Measurements from ENCODE around the gene PLD2.

The PLD2 gene

DNA sequence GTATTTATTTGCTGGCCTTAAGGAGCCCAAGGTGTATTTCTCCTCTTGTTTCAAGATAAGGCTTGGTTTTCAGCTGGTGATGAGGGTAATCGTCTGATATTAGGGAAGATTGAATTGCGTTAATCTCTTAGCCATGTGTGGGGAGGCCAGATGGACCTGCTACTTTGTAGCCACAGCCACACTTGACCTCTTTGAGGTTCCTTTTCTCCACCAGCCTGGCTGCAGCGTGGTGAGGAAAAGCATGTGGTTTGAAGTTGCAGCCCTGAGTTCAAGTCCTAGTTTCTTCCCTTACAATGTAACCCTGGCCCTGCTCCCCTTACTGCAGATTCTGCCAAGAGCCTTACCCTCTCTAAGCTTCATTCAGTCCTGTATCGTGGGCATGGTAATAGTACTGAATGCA, 29.3 kb downstream of the PLD2 start:
- H4K91ac ChIP-seq (ENCODE audit: low read length): no peak overlapping the region
- no peak overlapping the region for H2AFZ ChIP-seq (ENCODE audit: low read depth, low read length)
- no peak overlapping the region for H2BK15ac ChIP-seq (ENCODE audit: low read depth, poor library complexity, severe bottlenecking)
- H2BK5ac ChIP-seq (ENCODE audit: low read depth, low read length, poor library complexity, severe bottlenecking): no peak overlapping the region
- H3K23ac ChIP-seq (ENCODE audit: low read length in 2 of 2): no peak overlapping the region
- peaks cover 12% of the 10 kb centered on the region for H3K4me1 ChIP-seq (ENCODE audit: control insufficient read depth, insufficient read depth, low read depth, low read length)
- H3K9ac ChIP-seq (ENCODE audit: low read length): no peak overlapping the region
- no peak overlapping the region for H3K4ac ChIP-seq (ENCODE audit: low read depth in 1 of 2, low read length in 2 of 2)
- no peak overlapping the region for H3K4me3 ChIP-seq (ENCODE audit: insufficient read depth in 1 of 2, low read depth in 1 of 2, low read length in 2 of 2)
- no peak overlapping the region for H3K4me2 ChIP-seq (ENCODE audit: low read length, poor library complexity, severe bottlenecking)
- no peaks in the 10 kb centered on the region for H3K27me3 ChIP-seq (ENCODE audit: control insufficient read depth in 1 of 2, insufficient read depth in 1 of 2, low read length in 2 of 2)
- DNase-seq: no peak
- H3K14ac ChIP-seq (ENCODE audit: low read length in 2 of 2): no peak overlapping the region
- H3K27ac ChIP-seq (ENCODE audit: low read length, poor library complexity, severe bottlenecking): no peak overlapping the region
- no peak overlapping the region for H2AK5ac ChIP-seq (ENCODE audit: low read length, severe bottlenecking)
- no peak overlapping the region for H3K18ac ChIP-seq (ENCODE audit: low read depth in 1 of 2, low read length in 2 of 2)
- H3K9me3 ChIP-seq (ENCODE audit: control insufficient read depth, low read length): no peaks in the 10 kb centered on the region
- whole genome bisulfite sequencing: 95% methylated on average over 4 of the region's 4 CpGs
- no peak overlapping the region for H4K8ac ChIP-seq (ENCODE audit: low read length)
- peaks cover 7% of the 10 kb centered on the region for H3K79me1 ChIP-seq (replicated peaks; ENCODE audit: low read length, poor library complexity, severe bottlenecking)
- H2BK120ac ChIP-seq (ENCODE audit: low read depth, low read length): no peak overlapping the region
- peaks cover 0 to 4% of the 10 kb centered on the region in 2 experiments for H3K36me3 ChIP-seq (ENCODE audit: control insufficient read depth in 1 of 2, insufficient read depth in 2 of 2, low read depth in 1 of 2, low read length in 2 of 2)
- H2BK12ac ChIP-seq (ENCODE audit: low read length in 2 of 2): no peak overlapping the region

DNA sequence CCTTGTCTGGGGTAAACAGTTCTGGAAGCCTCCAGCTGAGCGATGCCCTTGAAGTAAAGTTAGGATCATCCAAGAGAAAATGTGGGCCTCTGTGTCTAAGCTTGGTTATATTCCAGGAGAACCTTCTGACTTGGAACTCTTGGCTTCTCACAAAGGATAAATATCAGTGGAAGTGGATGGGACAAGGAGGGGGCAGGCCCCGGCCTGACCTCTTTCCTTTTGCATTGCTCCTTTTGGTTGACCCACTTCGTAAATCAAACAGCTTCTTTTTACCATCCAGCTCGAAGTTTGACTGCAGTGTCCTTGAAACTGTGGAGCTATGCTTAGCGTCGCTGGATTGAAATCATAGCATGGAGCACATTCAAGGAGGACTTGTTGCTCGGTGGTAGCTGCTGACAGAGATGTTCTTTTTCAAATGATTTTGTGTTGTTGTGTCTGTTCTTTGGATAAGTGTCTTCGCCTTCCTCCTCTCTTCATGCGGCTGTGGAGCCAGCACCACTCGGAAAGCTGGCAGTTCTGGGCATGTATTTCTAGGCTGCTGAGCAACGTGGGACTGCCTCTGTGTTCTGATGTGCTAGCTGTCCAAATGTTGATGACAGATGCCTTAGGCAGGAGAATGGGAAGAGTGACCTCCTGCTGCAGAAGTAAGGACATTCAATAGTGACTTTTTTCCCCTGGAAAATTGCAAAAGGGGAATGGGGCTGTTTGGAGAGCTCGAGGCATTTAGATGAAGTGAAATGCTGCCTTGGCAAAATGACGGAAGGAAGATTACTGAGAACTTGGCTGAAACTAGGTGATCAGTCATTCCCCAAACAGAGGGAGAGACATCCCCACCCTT, 30.7 kb downstream of the PLD2 start:
- peaks cover 16% of the 10 kb centered on the region for H3K79me1 ChIP-seq (replicated peaks; ENCODE audit: low read length, poor library complexity, severe bottlenecking)
- no peak overlapping the region for H2AK5ac ChIP-seq (ENCODE audit: low read length, severe bottlenecking)
- no peak overlapping the region for H3K27ac ChIP-seq (ENCODE audit: low read length, poor library complexity, severe bottlenecking)
- peak overlapping the region in 1 of 2 experiments; percentile 33 for H3K4me3 ChIP-seq (ENCODE audit: insufficient read depth in 1 of 2, low read depth in 1 of 2, low read length in 2 of 2)
- no peak overlapping the region for H3K4me2 ChIP-seq (ENCODE audit: low read length, poor library complexity, severe bottlenecking)
- H2BK5ac ChIP-seq (ENCODE audit: low read depth, low read length, poor library complexity, severe bottlenecking): no peak overlapping the region
- DNase-seq: no peak
- H2BK12ac ChIP-seq (ENCODE audit: low read length in 2 of 2): no peak overlapping the region
- peaks cover 12% of the 10 kb centered on the region for H3K4me1 ChIP-seq (ENCODE audit: control insufficient read depth, insufficient read depth, low read depth, low read length)
- no peak overlapping the region for H4K91ac ChIP-seq (ENCODE audit: low read length)
- no peaks in the 10 kb centered on the region for H3K9me3 ChIP-seq (ENCODE audit: control insufficient read depth, low read length)
- H3K23ac ChIP-seq (ENCODE audit: low read length in 2 of 2): peak overlapping the region in 1 of 2 experiments; percentile 11
- H2AFZ ChIP-seq (ENCODE audit: low read depth, low read length): no peak overlapping the region
- no peak overlapping the region for H3K18ac ChIP-seq (ENCODE audit: low read depth in 1 of 2, low read length in 2 of 2)
- WGBS: 81% methylated on average over 12 of the region's 13 CpGs
- no peaks in the 10 kb centered on the region for H3K27me3 ChIP-seq (ENCODE audit: control insufficient read depth in 1 of 2, insufficient read depth in 1 of 2, low read length in 2 of 2)
- H2BK120ac ChIP-seq (ENCODE audit: low read depth, low read length): no peak overlapping the region
- no peak overlapping the region for H3K14ac ChIP-seq (ENCODE audit: low read length in 2 of 2)
- no peak overlapping the region for H3K4ac ChIP-seq (ENCODE audit: low read depth in 1 of 2, low read length in 2 of 2)
- peak overlapping the region; percentile 42 for H3K9ac ChIP-seq (ENCODE audit: low read length)
- no peak overlapping the region for H2BK15ac ChIP-seq (ENCODE audit: low read depth, poor library complexity, severe bottlenecking)
- H4K8ac ChIP-seq (ENCODE audit: low read length): no peak overlapping the region
- peaks cover 0 to 4% of the 10 kb centered on the region in 2 experiments for H3K36me3 ChIP-seq (ENCODE audit: control insufficient read depth in 1 of 2, insufficient read depth in 2 of 2, low read depth in 1 of 2, low read length in 2 of 2)

DNA sequence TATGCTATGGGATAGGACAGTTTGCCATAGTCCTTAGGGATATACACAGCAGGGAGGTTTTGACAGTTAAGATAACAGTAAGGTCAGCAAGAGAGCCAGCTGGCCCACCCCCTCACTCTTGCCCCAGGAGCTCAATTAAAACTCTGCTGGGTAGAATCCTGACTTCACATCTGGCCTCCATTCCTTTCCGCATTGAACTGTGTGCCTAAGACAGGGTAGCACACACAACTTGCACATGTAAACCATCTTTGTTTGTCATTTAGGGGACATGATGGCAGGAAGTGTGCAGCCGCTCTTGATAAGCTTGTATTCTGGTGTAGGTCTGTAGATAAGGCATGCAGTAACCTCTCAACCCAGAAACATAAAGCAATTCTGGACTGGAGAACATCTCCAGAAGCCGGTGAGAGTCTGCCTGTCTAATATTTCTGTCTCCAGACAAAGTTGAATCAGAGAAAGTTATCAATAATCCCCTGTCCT, 31.4 kb downstream of the PLD2 start:
- no peak overlapping the region for H3K4me2 ChIP-seq (ENCODE audit: low read length, poor library complexity, severe bottlenecking)
- no peaks in the 10 kb centered on the region for H3K9me3 ChIP-seq (ENCODE audit: control insufficient read depth, low read length)
- H2BK120ac ChIP-seq (ENCODE audit: low read depth, low read length): no peak overlapping the region
- no peak overlapping the region for H3K27ac ChIP-seq (ENCODE audit: low read length, poor library complexity, severe bottlenecking)
- H3K4me3 ChIP-seq (ENCODE audit: insufficient read depth in 1 of 2, low read depth in 1 of 2, low read length in 2 of 2): no peak overlapping the region
- H2AFZ ChIP-seq (ENCODE audit: low read depth, low read length): no peak overlapping the region
- peaks cover 0 to 4% of the 10 kb centered on the region in 2 experiments for H3K36me3 ChIP-seq (ENCODE audit: control insufficient read depth in 1 of 2, insufficient read depth in 2 of 2, low read depth in 1 of 2, low read length in 2 of 2)
- H3K23ac ChIP-seq (ENCODE audit: low read length in 2 of 2): no peak overlapping the region
- no peak overlapping the region for H3K9ac ChIP-seq (ENCODE audit: low read length)
- no peak overlapping the region for H3K14ac ChIP-seq (ENCODE audit: low read length in 2 of 2)
- 81% methylated on average over 3 of the region's 3 CpGs for WGBS
- H3K18ac ChIP-seq (ENCODE audit: low read depth in 1 of 2, low read length in 2 of 2): no peak overlapping the region
- H3K27me3 ChIP-seq (ENCODE audit: control insufficient read depth in 1 of 2, insufficient read depth in 1 of 2, low read length in 2 of 2): no peaks in the 10 kb centered on the region
- H2BK15ac ChIP-seq (ENCODE audit: low read depth, poor library complexity, severe bottlenecking): no peak overlapping the region
- H2AK5ac ChIP-seq (ENCODE audit: low read length, severe bottlenecking): no peak overlapping the region
- no peak overlapping the region for H4K91ac ChIP-seq (ENCODE audit: low read length)
- DNase-seq: no peak
- peaks cover 12% of the 10 kb centered on the region for H3K4me1 ChIP-seq (ENCODE audit: control insufficient read depth, insufficient read depth, low read depth, low read length)
- no peak overlapping the region for H3K4ac ChIP-seq (ENCODE audit: low read depth in 1 of 2, low read length in 2 of 2)
- no peak overlapping the region for H2BK5ac ChIP-seq (ENCODE audit: low read depth, low read length, poor library complexity, severe bottlenecking)
- H3K79me1 ChIP-seq (replicated peaks; ENCODE audit: low read length, poor library complexity, severe bottlenecking): peaks cover 19% of the 10 kb centered on the region
- H2BK12ac ChIP-seq (ENCODE audit: low read length in 2 of 2): no peak overlapping the region
- H4K8ac ChIP-seq (ENCODE audit: low read length): no peak overlapping the region

DNA sequence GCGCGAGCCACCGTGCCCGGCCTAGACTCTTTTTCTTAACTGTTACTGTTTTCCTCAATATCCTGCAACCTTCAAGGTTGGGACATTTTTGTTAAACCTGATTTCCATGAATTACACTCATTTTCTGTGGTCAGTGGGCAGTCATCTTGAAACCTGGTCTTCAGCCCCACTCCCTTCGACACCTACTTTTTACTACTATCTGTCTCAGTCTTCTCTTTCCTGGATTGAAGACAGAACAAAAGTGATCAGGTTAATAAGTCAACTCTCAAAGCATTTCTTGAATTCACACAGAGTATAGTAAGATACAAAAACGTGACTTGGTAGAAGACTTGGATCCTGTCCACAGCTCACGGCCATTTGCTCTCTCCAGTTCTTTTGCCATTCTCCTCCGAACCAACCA, 32.3 kb downstream of the PLD2 start:
- Histone ChIP-seq H2BK12ac (ENCODE audit: low read length in 2 of 2) (no peak overlapping the region), H3K27me3 (ENCODE audit: control insufficient read depth in 1 of 2, insufficient read depth in 1 of 2, low read length in 2 of 2) (no peaks in the 10 kb centered on the region), H3K4me1 (ENCODE audit: control insufficient read depth, insufficient read depth, low read depth, low read length) (peaks cover 12% of the 10 kb centered on the region), H3K23ac (ENCODE audit: low read length in 2 of 2) (no peak overlapping the region), H3K4ac (ENCODE audit: low read depth in 1 of 2, low read length in 2 of 2) (no peak overlapping the region), H3K4me2 (ENCODE audit: low read length, poor library complexity, severe bottlenecking) (no peak overlapping the region), H3K18ac (ENCODE audit: low read depth in 1 of 2, low read length in 2 of 2) (no peak overlapping the region), H3K27ac (ENCODE audit: low read length, poor library complexity, severe bottlenecking) (no peak overlapping the region), H2AFZ (ENCODE audit: low read depth, low read length) (no peak overlapping the region), H3K36me3 (ENCODE audit: control insufficient read depth in 1 of 2, insufficient read depth in 2 of 2, low read depth in 1 of 2, low read length in 2 of 2) (peaks cover 0 to 7% of the 10 kb centered on the region in 2 experiments), H2AK5ac (ENCODE audit: low read length, severe bottlenecking) (no peak overlapping the region), H3K14ac (ENCODE audit: low read length in 2 of 2) (no peak overlapping the region), H4K8ac (ENCODE audit: low read length) (no peak overlapping the region), H3K9me3 (ENCODE audit: control insufficient read depth, low read length) (no peaks in the 10 kb centered on the region), H4K91ac (ENCODE audit: low read length) (no peak overlapping the region), H3K9ac (ENCODE audit: low read length) (no peak overlapping the region), H2BK15ac (ENCODE audit: low read depth, poor library complexity, severe bottlenecking) (no peak overlapping the region), H2BK120ac (ENCODE audit: low read depth, low read length) (no peak overlapping the region), H3K4me3 (ENCODE audit: insufficient read depth in 1 of 2, low read depth in 1 of 2, low read length in 2 of 2) (no peak overlapping the region), H3K79me1 (replicated peaks; ENCODE audit: low read length, poor library complexity, severe bottlenecking) (peaks cover 22% of the 10 kb centered on the region), H2BK5ac (ENCODE audit: low read depth, low read length, poor library complexity, severe bottlenecking) (no peak overlapping the region)
- WGBS: 97% methylated on average over 8 of the region's 8 CpGs
- DNase-seq: no peak

All from mesenchymal stem cell (in vitro differentiated cells and primary cell).